ENCODE measurements around the gene TNFRSF4.

TNFRSF4 gene

GRCh38 chr1:1236945-1237873 lies 23.3 kb upstream of the TNFRSF4 start:
- no peak overlapping the region for H3K4me3 ChIP-seq (ENCODE audit: low read depth, low read length)
- no peak for DNase-seq (ENCODE audit: low read depth)
- no peak for TF ChIP-seq CTCF (IDR thresholded peaks at IDR 0.05; ENCODE audit: low read depth, low read length, missing control alignments)

GRCh38 chr1:1236176-1236763 lies 22.3 kb upstream of the TNFRSF4 start:
- no peak for DNase-seq (ENCODE audit: low read depth)
- TF ChIP-seq CTCF (IDR thresholded peaks at IDR 0.05; ENCODE audit: low read depth, low read length, missing control alignments) = no peak
- H3K4me3 ChIP-seq (ENCODE audit: low read depth, low read length) = no peak overlapping the region

- H3K4me3 ChIP-seq (ENCODE audit: low read depth, low read length) = no peak overlapping the region
- no peak for DNase-seq (ENCODE audit: low read depth)
- TF ChIP-seq CTCF (IDR thresholded peaks at IDR 0.05; ENCODE audit: low read depth, low read length, missing control alignments) = no peak
These were observed 21.2 kb upstream of the TNFRSF4 start for GRCh38 chr1:1235016-1235744.

GRCh38 chr1:1234180-1234808 lies 20.3 kb upstream of the TNFRSF4 start:
- no peak for TF ChIP-seq CTCF (IDR thresholded peaks at IDR 0.05; ENCODE audit: low read depth, low read length, missing control alignments)
- no peak for DNase-seq (ENCODE audit: low read depth)
- no peak overlapping the region for H3K4me3 ChIP-seq (ENCODE audit: low read depth, low read length)

- no peak for TF ChIP-seq CTCF (IDR thresholded peaks at IDR 0.05; ENCODE audit: low read depth, low read length, missing control alignments)
- no peak for DNase-seq (ENCODE audit: low read depth)
- no peak overlapping the region for H3K4me3 ChIP-seq (ENCODE audit: low read depth, low read length)
These were observed 19.6 kb upstream of the TNFRSF4 start for GRCh38 chr1:1233567-1233892.

- TF ChIP-seq CTCF (IDR thresholded peaks at IDR 0.05; ENCODE audit: low read depth, low read length, missing control alignments) = no peak
- H3K4me3 ChIP-seq (ENCODE audit: low read depth, low read length) = no peak overlapping the region
- no peak for DNase-seq (ENCODE audit: low read depth)
These were observed 19.0 kb upstream of the TNFRSF4 start for GRCh38 chr1:1232796-1233566.
